ENCODE results near the gene SELENOW. TPM values are rescaled to one million over a fixed set of nuclear protein-coding genes. Genes with fewer than 3 reads are reported as not detected.

Gene SELENOW
- total RNA-seq, 4 donors from 2014 or later = 730 to 1,512 (median 1,402) TPM

GRCh38 chr19:47756627-47756929 is 21.9 kb upstream of the SELENOW start:
- H3K27me3 ChIP-seq = no peaks in the 10 kb centered on the region
- H3K4me3 ChIP-seq = no peak overlapping the region
- in situ Hi-C loops (cut with MboI; ENCODE audit: low sequenced_read_pairs in 4 of 4) = no loop called here
- TF ChIP-seq POLR2A (IDR thresholded peaks at IDR 0.05) = no peak
- TF ChIP-seq, protein P1, sequence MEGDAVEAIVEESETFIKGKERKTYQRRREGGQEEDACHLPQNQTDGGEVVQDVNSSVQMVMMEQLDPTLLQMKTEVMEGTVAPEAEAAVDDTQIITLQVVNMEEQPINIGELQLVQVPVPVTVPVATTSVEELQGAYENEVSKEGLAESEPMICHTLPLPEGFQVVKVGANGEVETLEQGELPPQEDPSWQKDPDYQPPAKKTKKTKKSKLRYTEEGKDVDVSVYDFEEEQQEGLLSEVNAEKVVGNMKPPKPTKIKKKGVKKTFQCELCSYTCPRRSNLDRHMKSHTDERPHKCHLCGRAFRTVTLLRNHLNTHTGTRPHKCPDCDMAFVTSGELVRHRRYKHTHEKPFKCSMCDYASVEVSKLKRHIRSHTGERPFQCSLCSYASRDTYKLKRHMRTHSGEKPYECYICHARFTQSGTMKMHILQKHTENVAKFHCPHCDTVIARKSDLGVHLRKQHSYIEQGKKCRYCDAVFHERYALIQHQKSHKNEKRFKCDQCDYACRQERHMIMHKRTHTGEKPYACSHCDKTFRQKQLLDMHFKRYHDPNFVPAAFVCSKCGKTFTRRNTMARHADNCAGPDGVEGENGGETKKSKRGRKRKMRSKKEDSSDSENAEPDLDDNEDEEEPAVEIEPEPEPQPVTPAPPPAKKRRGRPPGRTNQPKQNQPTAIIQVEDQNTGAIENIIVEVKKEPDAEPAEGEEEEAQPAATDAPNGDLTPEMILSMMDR (IDR thresholded peaks at IDR 0.05 in 4 of 5, conservative IDR thresholded peaks at IDR 0.05 in 1 of 5) = no peak
- H3K9me3 ChIP-seq = no peaks in the 10 kb centered on the region
- H3K27ac ChIP-seq = no peak overlapping the region
- no peak for ATAC-seq
- peaks cover 0 to 79% of the 10 kb centered on the region in 2 donors for H3K36me3 ChIP-seq
- peaks cover 0 to 8% of the 10 kb centered on the region in 2 donors for H3K4me1 ChIP-seq
- intact Hi-C loops (cut with DNase I; ENCODE audit: low total_unique reads) = no loop called here
- DNase-seq = no peak

GRCh38 chr19:47756953-47757608 is 21.4 kb upstream of the SELENOW start:
- no peak overlapping the region for H3K27ac ChIP-seq
- no peak for DNase-seq
- no peak for ATAC-seq
- H3K36me3 ChIP-seq = peaks cover 0 to 74% of the 10 kb centered on the region in 2 donors
- no peaks in the 10 kb centered on the region for H3K27me3 ChIP-seq
- intact Hi-C loops (cut with DNase I; ENCODE audit: low total_unique reads) = no loop called here
- peaks cover 0 to 8% of the 10 kb centered on the region in 2 donors for H3K4me1 ChIP-seq
- H3K4me3 ChIP-seq = no peak overlapping the region
- in situ Hi-C loops (cut with MboI; ENCODE audit: low sequenced_read_pairs in 4 of 4) = no loop called here
- H3K9me3 ChIP-seq = no peaks in the 10 kb centered on the region
- TF ChIP-seq, protein P1 (IDR thresholded peaks at IDR 0.05 in 4 of 5, conservative IDR thresholded peaks at IDR 0.05 in 1 of 5) = no peak
- no peak for TF ChIP-seq POLR2A (IDR thresholded peaks at IDR 0.05)

- no peaks in the 10 kb centered on the region for H3K9me3 ChIP-seq
- TF ChIP-seq, protein P1 (IDR thresholded peaks at IDR 0.05 in 4 of 5, conservative IDR thresholded peaks at IDR 0.05 in 1 of 5) = no peak
- TF ChIP-seq POLR2A (IDR thresholded peaks at IDR 0.05) = no peak
- H3K4me1 ChIP-seq = peaks cover 0 to 8% of the 10 kb centered on the region in 2 donors
- no peak overlapping the region for H3K4me3 ChIP-seq
- no peak for DNase-seq
- H3K27ac ChIP-seq = peak overlapping the region in 1 of 4 donors; percentile 29
- no peak for ATAC-seq
- in situ Hi-C loops (cut with MboI; ENCODE audit: low sequenced_read_pairs in 4 of 4) (no loop called here), intact Hi-C loops (cut with DNase I; ENCODE audit: low total_unique reads) (no loop called here)
- H3K36me3 ChIP-seq = peaks cover 0 to 66% of the 10 kb centered on the region in 2 donors
- no peaks in the 10 kb centered on the region for H3K27me3 ChIP-seq
Observed at GRCh38 chr19:47757617-47758442, 20.7 kb upstream of the SELENOW start.

DNA sequence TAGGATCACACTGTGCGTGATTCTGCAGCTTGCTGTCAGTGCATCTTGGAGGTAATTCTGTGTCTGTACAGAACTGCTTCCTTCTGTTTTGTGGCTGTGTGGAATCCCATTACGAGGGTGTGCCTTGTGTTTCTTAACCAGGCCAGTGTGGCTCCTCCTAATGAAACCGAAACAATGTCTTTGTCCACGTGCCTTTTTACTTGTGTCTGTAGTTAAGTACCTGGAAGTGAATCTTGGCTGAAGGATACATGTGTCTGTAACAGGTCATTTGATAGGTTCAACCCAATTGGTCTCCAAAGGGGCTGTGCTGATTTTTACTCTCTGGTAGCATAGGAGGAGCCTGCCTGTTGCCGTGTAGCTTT is 20.1 kb upstream of the SELENOW start:
- no peak for ATAC-seq
- no peak overlapping the region for H3K27ac ChIP-seq
- H3K27me3 ChIP-seq = no peaks in the 10 kb centered on the region
- no peaks in the 10 kb centered on the region for H3K9me3 ChIP-seq
- H3K4me1 ChIP-seq = peaks cover 0 to 8% of the 10 kb centered on the region in 2 donors
- DNase-seq = no peak
- peaks cover 0 to 60% of the 10 kb centered on the region in 2 donors for H3K36me3 ChIP-seq
- TF ChIP-seq POLR2A (IDR thresholded peaks at IDR 0.05) = no peak
- TF ChIP-seq, protein P1 (IDR thresholded peaks at IDR 0.05 in 4 of 5, conservative IDR thresholded peaks at IDR 0.05 in 1 of 5) = no peak
- in situ Hi-C loops (cut with MboI; ENCODE audit: low sequenced_read_pairs in 4 of 4) (no loop called here), intact Hi-C loops (cut with DNase I; ENCODE audit: low total_unique reads) (no loop called here)
- H3K4me3 ChIP-seq = no peak overlapping the region

Data from gastrocnemius medialis (tissue), 4 donors.